ENCODE results near the gene EPB41L1. TPM values are rescaled to one million over a fixed set of nuclear protein-coding genes. Genes with fewer than 3 reads are reported as not detected.

The EPB41L1 gene
- total and polyA plus RNA-seq, 2 donors from 2014 or later = 53.2 to 230 TPM

- FAIRE-seq (no peak), DNase-seq (peak in 3 of 5 donors; percentile 54 to 92 (median 59))
- no peak for TF ChIP-seq CTCF (IDR thresholded peaks at IDR 0.05; ENCODE audit: borderline replicate concordance, extremely low read depth, insufficient read depth)
- Histone ChIP-seq H3K4me3 (ENCODE audit: low read length in 3 of 3) (no peak overlapping the region), H3K27me3 (ENCODE audit: control insufficient read depth, insufficient read depth, low read length) (no peaks in the 10 kb centered on the region), H3K4me1 (ENCODE audit: control insufficient read depth in 2 of 3, insufficient read depth in 2 of 3, low read depth in 1 of 3, low read length in 3 of 3) (peaks cover 0 to 9% (median 0%) of the 10 kb centered on the region in 3 donors), H3K9ac (ENCODE audit: low read length in 3 of 3) (no peak overlapping the region), H3K36me3 (ENCODE audit: control insufficient read depth in 2 of 3, insufficient read depth in 3 of 3, low read length in 3 of 3) (peaks cover 0 to 4% (median 0%) of the 10 kb centered on the region in 3 donors), H3K27ac (ENCODE audit: low read depth in 2 of 2, low read length in 2 of 2) (peak overlapping the region; percentile 54 to 78), H3K9me3 (ENCODE audit: control insufficient read depth in 2 of 3, insufficient read depth in 1 of 3, low read length in 3 of 3) (no peaks in the 10 kb centered on the region)
- intact Hi-C loops (cut with DNase I) = no loop called here
Measured at GRCh38 chr20:36121981-36122930, 32.3 kb upstream of the EPB41L1 start.

DNA sequence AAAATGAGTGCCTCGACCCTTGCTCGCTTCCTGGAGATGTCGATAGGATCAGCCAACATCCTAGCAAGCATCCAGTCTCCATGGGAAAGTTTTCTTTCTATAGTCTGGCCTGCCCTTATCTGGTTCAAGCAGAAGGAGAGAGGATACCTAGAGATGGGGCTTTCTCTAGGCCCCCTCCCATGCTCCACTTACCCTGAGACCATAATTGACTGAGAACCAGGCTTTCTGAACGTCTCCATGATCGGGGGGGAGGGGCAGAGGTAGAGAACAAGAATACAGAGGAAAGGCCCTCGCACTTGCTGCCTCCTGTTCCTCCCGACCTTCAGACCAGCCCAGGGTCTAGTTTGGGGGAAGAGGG, 31.6 kb upstream of the EPB41L1 start:
- DNase-seq (no peak), FAIRE-seq (no peak)
- Histone ChIP-seq H3K36me3 (ENCODE audit: control insufficient read depth in 2 of 3, insufficient read depth in 3 of 3, low read length in 3 of 3) (peaks cover 0 to 4% (median 0%) of the 10 kb centered on the region in 3 donors), H3K27ac (ENCODE audit: low read depth in 2 of 2, low read length in 2 of 2) (peak overlapping the region in 1 of 2 donors; percentile 78), H3K4me1 (ENCODE audit: control insufficient read depth in 2 of 3, insufficient read depth in 2 of 3, low read depth in 1 of 3, low read length in 3 of 3) (peaks cover 0 to 9% (median 0%) of the 10 kb centered on the region in 3 donors), H3K9me3 (ENCODE audit: control insufficient read depth in 2 of 3, insufficient read depth in 1 of 3, low read length in 3 of 3) (no peaks in the 10 kb centered on the region), H3K9ac (ENCODE audit: low read length in 3 of 3) (no peak overlapping the region), H3K4me3 (ENCODE audit: low read length in 3 of 3) (no peak overlapping the region), H3K27me3 (ENCODE audit: control insufficient read depth, insufficient read depth, low read length) (no peaks in the 10 kb centered on the region)
- intact Hi-C loops (cut with DNase I) = no loop called here
- TF ChIP-seq CTCF (IDR thresholded peaks at IDR 0.05; ENCODE audit: borderline replicate concordance, extremely low read depth, insufficient read depth) = no peak

DNA sequence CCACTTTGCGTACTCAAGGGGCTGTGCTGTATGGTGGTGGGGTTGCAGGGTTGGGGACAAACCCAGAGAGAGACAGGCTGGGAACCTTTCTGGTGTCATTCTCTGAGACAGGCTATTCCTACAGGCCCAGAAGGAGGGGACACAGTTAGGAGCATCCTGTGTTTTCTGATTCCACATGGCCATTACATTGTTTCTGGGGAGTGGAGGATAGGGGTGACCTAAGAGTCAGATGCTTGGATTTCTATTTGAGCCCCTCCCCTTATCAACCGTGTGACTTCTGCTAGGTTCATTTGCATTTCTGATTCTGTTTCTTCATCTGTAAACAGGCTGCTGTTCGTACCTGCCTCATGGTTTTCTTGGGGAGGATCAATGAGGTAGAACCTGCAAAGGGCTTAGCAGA, 29.4 kb upstream of the EPB41L1 start:
- intact Hi-C loops (cut with DNase I) = no loop called here
- Histone ChIP-seq H3K4me3 (ENCODE audit: low read length in 3 of 3) (no peak overlapping the region), H3K9me3 (ENCODE audit: control insufficient read depth in 2 of 3, insufficient read depth in 1 of 3, low read length in 3 of 3) (no peaks in the 10 kb centered on the region), H3K4me1 (ENCODE audit: control insufficient read depth in 2 of 3, insufficient read depth in 2 of 3, low read depth in 1 of 3, low read length in 3 of 3) (peaks cover 0 to 14% (median 0%) of the 10 kb centered on the region in 3 donors), H3K9ac (ENCODE audit: low read length in 3 of 3) (peak overlapping the region in 1 of 3 donors; percentile 22), H3K27me3 (ENCODE audit: control insufficient read depth, insufficient read depth, low read length) (no peaks in the 10 kb centered on the region), H3K36me3 (ENCODE audit: control insufficient read depth in 2 of 3, insufficient read depth in 3 of 3, low read length in 3 of 3) (peaks cover 0 to 4% (median 0%) of the 10 kb centered on the region in 3 donors), H3K27ac (ENCODE audit: low read depth in 2 of 2, low read length in 2 of 2) (peak overlapping the region in 1 of 2 donors; percentile 26)
- DNase-seq (no peak), FAIRE-seq (no peak)
- no peak for TF ChIP-seq CTCF (IDR thresholded peaks at IDR 0.05; ENCODE audit: borderline replicate concordance, extremely low read depth, insufficient read depth)

Measured in kidney (tissue), 14 donors.